Measurements from ENCODE around the gene GLI1.
"Not testable (repeated sequence)": the region's sequence is repeated elsewhere in the genome, so short reads cannot be mapped to it uniquely, and the experiment has no call there.

GRCh38 chr12:57502311-57502969, 42.9 kb downstream of the GLI1 start:
- TF ChIP-seq, protein P1, sequence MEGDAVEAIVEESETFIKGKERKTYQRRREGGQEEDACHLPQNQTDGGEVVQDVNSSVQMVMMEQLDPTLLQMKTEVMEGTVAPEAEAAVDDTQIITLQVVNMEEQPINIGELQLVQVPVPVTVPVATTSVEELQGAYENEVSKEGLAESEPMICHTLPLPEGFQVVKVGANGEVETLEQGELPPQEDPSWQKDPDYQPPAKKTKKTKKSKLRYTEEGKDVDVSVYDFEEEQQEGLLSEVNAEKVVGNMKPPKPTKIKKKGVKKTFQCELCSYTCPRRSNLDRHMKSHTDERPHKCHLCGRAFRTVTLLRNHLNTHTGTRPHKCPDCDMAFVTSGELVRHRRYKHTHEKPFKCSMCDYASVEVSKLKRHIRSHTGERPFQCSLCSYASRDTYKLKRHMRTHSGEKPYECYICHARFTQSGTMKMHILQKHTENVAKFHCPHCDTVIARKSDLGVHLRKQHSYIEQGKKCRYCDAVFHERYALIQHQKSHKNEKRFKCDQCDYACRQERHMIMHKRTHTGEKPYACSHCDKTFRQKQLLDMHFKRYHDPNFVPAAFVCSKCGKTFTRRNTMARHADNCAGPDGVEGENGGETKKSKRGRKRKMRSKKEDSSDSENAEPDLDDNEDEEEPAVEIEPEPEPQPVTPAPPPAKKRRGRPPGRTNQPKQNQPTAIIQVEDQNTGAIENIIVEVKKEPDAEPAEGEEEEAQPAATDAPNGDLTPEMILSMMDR (IDR thresholded peaks at IDR 0.05 in 8 of 11, conservative IDR thresholded peaks at IDR 0.05 in 3 of 11): not testable (repeated sequence)
- TF ChIP-seq POLR2A, POLR2AphosphoS5 (IDR thresholded peaks at IDR 0.05): not testable (repeated sequence)
